ENCODE results near the gene TRPC4AP. TPM values are rescaled to one million over a fixed set of nuclear protein-coding genes. Genes with fewer than 3 reads are reported as not detected.

The TRPC4AP gene
- total RNA-seq, 1 donor from 2014 or later = 35.3 TPM

DNA sequence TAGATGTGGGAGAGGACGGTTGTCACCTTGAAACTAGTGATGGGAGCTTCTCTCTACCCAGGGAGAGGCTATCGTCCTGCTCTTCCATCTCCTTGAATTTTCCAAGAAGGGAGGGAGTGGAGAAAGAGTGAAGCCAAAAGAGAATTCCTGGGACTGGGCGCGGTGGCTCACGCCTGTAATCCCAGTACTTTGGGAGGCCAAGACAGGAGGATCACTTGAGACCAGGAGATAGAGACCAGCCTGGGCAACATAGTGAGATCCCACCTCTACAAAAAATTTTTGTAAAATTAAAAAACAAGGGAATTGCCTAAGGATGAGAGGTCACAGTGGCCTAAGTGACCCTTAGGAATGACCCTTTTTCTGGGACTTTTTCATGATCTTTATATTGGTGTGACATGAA, 128.1 kb downstream of the TRPC4AP start:
- intact Hi-C loops (cut with DNase I) = no loop called here
- ATAC-seq (no peak), DNase-seq (ENCODE audit: missing footprints) (no peak)

DNA sequence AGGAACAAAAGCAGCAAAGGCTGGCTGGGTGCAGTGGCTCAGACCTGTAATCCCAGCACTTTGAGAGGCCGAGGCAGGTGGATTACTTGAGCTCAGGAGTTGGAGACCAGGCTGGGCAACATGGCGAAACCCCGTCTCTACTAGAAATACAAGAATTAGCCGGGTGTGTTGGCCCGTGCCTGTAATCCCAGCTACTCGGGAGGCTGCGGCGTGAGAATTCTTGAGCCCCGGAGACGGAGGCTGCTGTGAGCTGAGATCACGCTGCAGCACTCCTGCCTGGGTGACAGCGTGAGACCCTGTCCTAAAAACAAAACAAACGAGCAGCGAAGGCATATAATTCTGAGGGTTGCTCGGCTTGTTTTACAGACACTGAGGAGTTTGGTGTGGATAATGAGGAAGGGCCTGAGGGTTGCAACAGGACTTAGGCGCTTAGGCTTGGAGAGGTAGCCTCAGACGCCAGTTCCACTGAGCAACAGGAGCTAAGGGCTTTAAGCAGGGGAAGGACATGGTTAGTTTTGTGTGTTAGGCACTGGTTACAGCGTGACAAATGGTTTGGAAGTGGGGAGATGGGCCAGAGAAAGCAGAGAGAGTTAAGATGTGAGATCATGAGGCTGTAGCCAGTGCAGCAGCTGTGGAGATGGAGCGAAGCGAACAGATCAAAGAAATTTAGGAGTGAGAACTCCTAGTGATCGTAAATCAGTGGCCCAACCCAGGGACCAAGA, 135.7 kb downstream of the TRPC4AP start:
- DNase-seq (ENCODE audit: missing footprints) (no peak), ATAC-seq (no peak)
- intact Hi-C loops (cut with DNase I) = loop anchor here (10.0 kb wide), 1 partner anchor 318 kb away; the partner anchor contains the start of gene MMP24OS

DNA sequence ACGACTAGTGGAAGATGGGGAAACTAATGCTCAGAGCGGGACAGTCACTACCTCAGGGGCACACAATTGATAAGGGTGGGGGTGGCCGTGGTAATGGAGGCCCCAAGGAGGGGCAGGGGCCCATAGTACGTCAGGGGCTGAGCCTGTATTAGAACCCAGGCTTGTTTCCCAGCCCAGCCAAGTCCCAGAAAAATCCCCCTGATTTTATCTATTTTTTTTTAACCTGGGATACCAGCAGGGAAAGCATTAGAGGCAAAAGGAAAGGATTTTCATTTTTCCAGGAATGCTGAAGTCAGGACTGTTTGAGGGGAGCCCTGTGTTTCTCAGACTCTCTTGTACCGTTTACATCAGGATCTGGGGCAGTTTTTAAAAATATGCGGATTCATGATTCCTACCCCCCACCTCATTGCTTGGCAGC, 136.6 kb downstream of the TRPC4AP start:
- DNase-seq (ENCODE audit: missing footprints) (no peak), ATAC-seq (no peak)
- intact Hi-C loops (cut with DNase I) = loop anchor here (10.0 kb wide), 1 partner anchor 319 kb away; the partner anchor contains the start of gene MMP24OS

DNA sequence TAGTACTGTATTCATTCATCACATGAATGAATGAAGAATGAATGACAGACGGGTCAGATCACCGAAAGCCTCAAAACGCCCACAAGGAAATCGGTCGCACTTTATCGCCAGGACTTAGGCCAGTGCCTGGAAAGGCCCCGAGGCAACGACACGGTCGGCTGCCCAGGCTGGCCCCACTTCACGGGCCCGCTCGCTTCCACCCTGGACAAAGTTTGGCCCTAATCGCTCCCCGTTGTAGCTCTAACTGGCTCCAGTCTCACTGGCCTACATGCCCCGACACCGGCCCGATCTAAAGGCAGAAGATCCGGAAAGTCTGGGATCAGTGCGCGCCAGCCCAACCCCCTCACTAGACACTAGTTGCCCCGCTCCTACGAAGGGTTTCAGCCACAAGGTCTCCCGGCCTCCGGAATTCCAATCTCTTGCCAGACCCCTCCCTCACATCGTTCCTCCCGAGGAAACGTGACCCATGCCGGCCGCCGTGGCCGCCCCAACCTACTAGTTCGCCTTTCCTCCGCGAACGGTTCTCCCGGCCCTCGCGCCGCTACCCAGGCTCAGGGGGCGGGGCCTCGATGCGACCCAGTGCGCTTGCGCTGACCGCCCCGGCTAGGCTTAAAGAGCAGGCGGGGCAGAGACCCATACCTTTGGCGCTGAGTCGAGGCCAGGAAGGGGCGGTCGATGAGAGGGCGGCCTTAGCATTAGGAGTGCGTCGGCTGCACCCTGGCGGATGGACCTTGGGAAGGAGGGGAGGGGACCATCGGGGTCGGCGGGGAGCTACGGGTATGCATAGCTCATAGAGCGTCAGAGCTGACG, 137.2 kb downstream of the TRPC4AP start, which contains the start of the genes GSS and MYH7B:
GSS (minus strand) TSS at position 576 of the 810 bp plus-strand sequence. CDS start 3,954 bp downstream, outside the sequence.
MYH7B (plus strand) TSS at position 638 of the 810 bp plus-strand sequence. CDS start 22,138 bp downstream, outside the sequence.
- DNase-seq (ENCODE audit: missing footprints) = peak; percentile 99
- intact Hi-C loops (cut with DNase I) = loop anchor here (1.0 to 10.0 kb wide), 2 partner anchors 79 to 319 kb away; partner anchors contain the start of genes ACSS2 and MMP24OS
- peak; percentile 97 for ATAC-seq

DNA sequence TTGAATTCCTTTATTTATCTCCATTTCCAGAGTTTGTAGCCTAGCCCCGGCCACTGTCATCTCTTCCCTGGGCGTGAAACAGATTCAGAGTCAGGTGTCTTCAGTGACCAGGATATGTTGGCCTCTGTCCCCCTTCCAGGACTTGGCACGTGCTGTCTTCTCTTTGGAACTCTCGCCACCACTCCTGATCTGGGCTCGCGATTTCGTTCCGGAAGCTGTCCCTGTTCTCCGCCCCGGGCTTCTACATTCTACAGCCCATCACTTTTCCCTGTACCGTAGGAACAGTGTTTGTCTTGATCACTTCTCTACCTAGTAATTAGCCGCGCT, 137.7 kb downstream of the TRPC4AP start:
- DNase-seq (ENCODE audit: missing footprints) (no peak), ATAC-seq (no peak)
- intact Hi-C loops (cut with DNase I) = loop anchor here (1.0 to 10.0 kb wide), 2 partner anchors 79 to 320 kb away; partner anchors contain the start of genes ACSS2 and MMP24OS

DNA sequence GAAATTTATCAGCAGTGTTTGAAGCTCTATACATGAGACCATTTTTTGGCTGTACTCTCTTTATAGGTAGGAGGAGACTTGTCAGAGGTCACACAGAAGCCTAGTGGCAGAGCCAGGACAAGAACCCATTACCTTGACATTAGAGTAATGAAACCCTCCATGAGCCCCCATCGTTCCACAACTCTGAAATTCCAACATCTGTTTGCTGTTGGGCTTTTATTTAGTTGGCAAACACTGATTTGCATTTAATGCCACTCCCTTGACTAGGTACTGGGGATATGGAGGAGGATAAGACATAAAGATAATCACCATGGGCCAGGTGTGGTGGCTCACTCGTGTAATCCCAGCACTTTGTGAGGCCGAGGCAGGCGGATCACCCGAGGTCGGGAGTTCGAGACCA, 138.6 kb downstream of the TRPC4AP start:
- intact Hi-C loops (cut with DNase I) = loop anchor here (10.0 kb wide), 1 partner anchor 321 kb away; the partner anchor contains the start of gene MMP24OS
- DNase-seq (ENCODE audit: missing footprints) = no peak
- ATAC-seq = no peak

DNA sequence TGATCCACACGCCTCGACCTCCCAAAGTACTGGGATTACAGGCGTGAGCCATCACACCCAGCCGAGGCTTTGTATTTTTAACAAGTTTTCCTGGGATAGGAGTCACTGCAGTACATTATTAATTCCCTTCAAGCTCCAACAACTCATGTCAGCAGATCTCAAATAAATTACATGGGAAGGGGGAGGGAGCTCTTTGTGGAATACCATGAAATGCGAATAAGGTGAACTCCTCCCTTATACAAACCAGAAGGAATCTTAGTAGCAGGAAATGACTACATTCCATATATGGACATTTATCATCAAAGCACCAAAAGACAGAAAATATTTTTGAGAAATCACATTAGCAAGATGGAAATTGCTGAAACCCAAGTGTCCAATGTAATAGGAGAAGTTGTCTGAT, 139.9 kb downstream of the TRPC4AP start:
- ATAC-seq (no peak), DNase-seq (ENCODE audit: missing footprints) (no peak)
- intact Hi-C loops (cut with DNase I) = loop anchor here (10.0 kb wide), 1 partner anchor 322 kb away; the partner anchor contains the start of gene MMP24OS

Small RNA genes lying within 50 kb of the gene (microRNA-seq; reads per million reads assigned to microRNA genes)
- not detected for gene MIR499A
- not detected for gene MIR499B

Other genes with a start within 250 kb of the TRPC4AP start
- 19.1 TPM for gene GGT7, start 220.0 kb downstream of the TRPC4AP start, total RNA-seq
- gene ACSS2, start 216.2 kb downstream of the TRPC4AP start, total RNA-seq = 149 TPM
- 17.6 TPM for gene GSS, start 137.0 kb downstream of the TRPC4AP start, total RNA-seq
- 230 TPM for gene MYH7B, start 136.9 kb downstream of the TRPC4AP start, total RNA-seq
- 12.7 TPM for gene EDEM2, start 54.5 kb upstream of the TRPC4AP start, total RNA-seq
- 10.5 TPM for gene PROCR, start 79.3 kb upstream of the TRPC4AP start, total RNA-seq
- gene MMP24, start 133.9 kb upstream of the TRPC4AP start, total RNA-seq = 0.35 TPM
- gene MMP24OS, start 185.3 kb upstream of the TRPC4AP start, total RNA-seq = 50.1 TPM
- 36.5 TPM for gene EIF6, start 192.0 kb upstream of the TRPC4AP start, total RNA-seq
- gene FAM83C, start 199.6 kb upstream of the TRPC4AP start, total RNA-seq = not detected

All from Right ventricle myocardium inferior (tissue), 1 donor.